H9 (cell line): ENCODE measurements around the gene CD59. TPM values are rescaled to one million over a fixed set of nuclear protein-coding genes. Genes with fewer than 3 reads are reported as not detected.
A peak's percentile ranks its signal among the peaks of the same experiment; 100 is the strongest.

Source experiments
- DNase-seq: peaks from one replicate; pipeline ENCODE4 v3.0.0-alpha.2; 2017
- H2AFZ ChIP-seq: one replicate; pipeline ENCODE4 v1.6.1; 2013; ENCODE audit warnings: mild to moderate bottlenecking, low read length, control low read depth, moderate library complexity
- H2AK5ac ChIP-seq: 2 replicates; pipeline ENCODE4 v1.6.1; 2013; ENCODE audit warnings: low read length, control low read depth, mixed read lengths; ENCODE audit not compliant: insufficient read length
- H2BK120ac ChIP-seq: one replicate; pipeline ENCODE4 v1.6.1; 2013; ENCODE audit warnings: low read depth, mild to moderate bottlenecking, low read length, control low read depth, inconsistent platforms; ENCODE audit not compliant: poor library complexity, severe bottlenecking
- H2BK12ac ChIP-seq: 2 replicates; pipeline ENCODE4 v1.6.1; 2013; ENCODE audit warnings: low read length, control low read depth, mixed read lengths, low read depth; ENCODE audit not compliant: insufficient read length
- H2BK15ac ChIP-seq: 2 replicates; pipeline ENCODE4 v1.6.1; 2013; ENCODE audit warnings: low read depth, low read length, control low read depth
- H2BK20ac ChIP-seq: one replicate; pipeline ENCODE4 v1.6.1; 2013; ENCODE audit warnings: low read depth, mild to moderate bottlenecking, low read length, control low read depth, inconsistent platforms; ENCODE audit not compliant: poor library complexity, severe bottlenecking
- H2BK5ac ChIP-seq: 2 replicates; pipeline ENCODE4 v1.6.1; 2013; ENCODE audit warnings: low read length, control low read depth, mixed read lengths; ENCODE audit not compliant: insufficient read length
- H3K14ac ChIP-seq: 2 replicates; pipeline ENCODE4 v1.6.1; 2013; ENCODE audit warnings: low read length, control low read depth; ENCODE audit not compliant: insufficient read depth
- H3K18ac ChIP-seq: 2 replicates; pipeline ENCODE4 v1.6.1; 2013; ENCODE audit warnings: low read depth, mild to moderate bottlenecking, mixed read lengths, low read length, control low read depth; ENCODE audit not compliant: insufficient read length
- H3K23ac ChIP-seq: 2 replicates; pipeline ENCODE4 v1.6.1; 2013; ENCODE audit warnings: low read length, control low read depth, mixed read lengths, low read depth; ENCODE audit not compliant: insufficient read length
- H3K23me2 ChIP-seq: 2 replicates; pipeline ENCODE4 v1.6.1; 2013; ENCODE audit warnings: low read depth, mild to moderate bottlenecking, mixed read lengths, low read length, control low read depth; ENCODE audit not compliant: insufficient read length, poor library complexity, severe bottlenecking
- H3K27ac ChIP-seq: 2 replicates; pipeline ENCODE4 v1.5.1; 2013; ENCODE audit warnings: low read length, control low read depth, mixed read lengths, low read depth; ENCODE audit not compliant: insufficient read length
- H3K27me3 ChIP-seq: 2 replicates; pipeline ENCODE4 v1.6.1; 2013; ENCODE audit warnings: low read length, control low read depth, inconsistent platforms; ENCODE audit not compliant: insufficient read depth
- H3K4ac ChIP-seq: 2 replicates; pipeline ENCODE4 v1.6.1; 2013; ENCODE audit warnings: low read depth, mild to moderate bottlenecking, control low read depth, inconsistent platforms, low read length, moderate library complexity
- H3K4me1 ChIP-seq: 2 replicates; pipeline ENCODE4 v1.6.1; 2013; ENCODE audit warnings: low read length, control low read depth, inconsistent platforms; ENCODE audit not compliant: insufficient read depth
- H3K4me2 ChIP-seq: 2 replicates; pipeline ENCODE4 v1.6.1; 2013; ENCODE audit warnings: low read length, control low read depth, mixed read lengths; ENCODE audit not compliant: insufficient read length, insufficient read depth
- H3K56ac ChIP-seq: 2 replicates; pipeline ENCODE4 v1.6.1; 2013; ENCODE audit warnings: low read depth, mild to moderate bottlenecking, mixed read lengths, low read length, control low read depth; ENCODE audit not compliant: insufficient read length
- H3K79me1 ChIP-seq: 2 replicates; pipeline ENCODE4 v1.6.1; 2013; ENCODE audit warnings: low read depth, mild to moderate bottlenecking, moderate library complexity, low read length, control low read depth, inconsistent platforms; ENCODE audit not compliant: insufficient read depth, poor library complexity, severe bottlenecking
- H3K79me2 ChIP-seq: 2 replicates; pipeline ENCODE4 v1.6.1; 2013; ENCODE audit warnings: low read length, control low read depth, inconsistent platforms; ENCODE audit not compliant: insufficient read depth
- H3K9ac ChIP-seq: 2 replicates; pipeline ENCODE4 v1.6.1; 2013; ENCODE audit warnings: low read length, control low read depth, mixed read lengths; ENCODE audit not compliant: insufficient read length; ENCODE audit errors: extremely low read depth
- H3K9me3 ChIP-seq: one replicate; pipeline ENCODE4 v1.6.1; 2013; ENCODE audit warnings: low read depth, low read length, inconsistent platforms; ENCODE audit not compliant: control insufficient read depth
- H3T11ph ChIP-seq: one replicate; pipeline ENCODE4 v1.6.1; 2013; ENCODE audit warnings: mild to moderate bottlenecking, low read length, control low read depth, inconsistent platforms
- H4K20me1 ChIP-seq: one replicate; pipeline ENCODE4 v1.6.1; 2013; ENCODE audit not compliant: control insufficient read depth, insufficient read length, insufficient read depth
- H4K5ac ChIP-seq: 2 replicates; pipeline ENCODE4 v1.6.1; 2013; ENCODE audit warnings: low read depth, mild to moderate bottlenecking, mixed read lengths, low read length, control low read depth; ENCODE audit not compliant: insufficient read length
- H4K8ac ChIP-seq: replicated peaks from 2 replicates; pipeline ENCODE4 v1.6.1; 2013; ENCODE audit warnings: low read length, control low read depth, mixed read lengths, low read depth; ENCODE audit not compliant: insufficient read length
- H4K91ac ChIP-seq: 2 replicates; pipeline ENCODE4 v1.6.1; 2013; ENCODE audit warnings: low read depth, mild to moderate bottlenecking, moderate library complexity, mixed read lengths, low read length, control low read depth; ENCODE audit not compliant: insufficient read length
- H3K27ac Mint-ChIP-seq, 3 experiments: 2 replicates in 2 of 3; 3 replicates in 1 of 3; pipeline ENCODE4 v1.8.0; 2020 to 2021; ENCODE audit warnings: mixed read lengths in 3 of 3, mild to moderate bottlenecking in 1 of 3, moderate library complexity in 1 of 3
- H3K27me3 Mint-ChIP-seq: 2 replicates; pipeline ENCODE4 v1.8.0; 2021; ENCODE audit warnings: low read depth, mild to moderate bottlenecking, moderate library complexity, mixed read lengths
- H3K36me3 Mint-ChIP-seq, 3 experiments: 2 replicates in 2 of 3; 3 replicates in 1 of 3; pipeline ENCODE4 v1.8.0; 2020 to 2021; ENCODE audit warnings: low read depth in 3 of 3, mixed read lengths in 3 of 3; ENCODE audit not compliant: insufficient read depth in 1 of 3
- H3K4me1 Mint-ChIP-seq, 2 experiments: 2 replicates each; pipeline ENCODE4 v1.8.0; 2020; ENCODE audit warnings: mixed read lengths in 2 of 2
- H3K4me3 Mint-ChIP-seq, 2 experiments: 2 replicates in 1 of 2; 3 replicates in 1 of 2; pipeline ENCODE4 v1.8.0; 2020 to 2021; ENCODE audit warnings: mild to moderate bottlenecking in 2 of 2, mixed read lengths in 2 of 2, moderate library complexity in 1 of 2
- H3K9me3 Mint-ChIP-seq, 2 experiments: 2 replicates in 1 of 2; 3 replicates in 1 of 2; pipeline ENCODE4 v1.8.0; 2020; ENCODE audit warnings: mild to moderate bottlenecking in 2 of 2, mixed read lengths in 2 of 2, moderate library complexity in 1 of 2
- CTCF ChIP-seq: fragments of 200-600 bp; sonication (generic); conservative IDR thresholded peaks from 3 replicates; pipeline ENCODE4 v1.8.0; 2021; ENCODE audit warnings: antibody characterized with exemption, mild to moderate bottlenecking
- WGBS: extraction: QIAGEN DNeasy Blood & Tissue Kit; methylation state at CpG from one replicate; pipeline ENCODE4 v1.1.7; 2013; ENCODE audit warnings: missing lambda C conversion rate, low lambda C conversion rate, mixed read lengths; ENCODE audit not compliant: insufficient read length; ENCODE audit errors: extremely low coverage; 5-methylcytosine and 5-hydroxymethylcytosine counted together
- total RNA-seq: library from RNA; stranded (reverse); gene quantifications from 2 replicates; pipeline ENCODE4 v1.2.1, GENCODE V29; 2021

The CD59 gene
- total RNA-seq, 1 experiment from 2014 or later = 91.5 TPM

- Mint-ChIP-seq H3K27ac (peak overlapping the region in 1 of 3 experiments; percentile 82; a peak in 1 of 7 replicates), H3K36me3 (peaks cover 3 to 14% (median 8%) of the 10 kb centered on the region in 3 experiments), H3K4me1 (peaks cover 43 to 51% of the 10 kb centered on the region in 2 experiments), H3K9me3 (peaks cover 10 to 11% of the 10 kb centered on the region in 2 experiments; a peak in 4 of 5 replicates), H3K27me3 (no peaks in the 10 kb centered on the region), H3K4me3 (no peak overlapping the region)
- Histone ChIP-seq H2BK15ac (no peak overlapping the region), H2BK20ac (no peak overlapping the region), H4K91ac (no peak overlapping the region), H3K14ac (no peak overlapping the region), H3K18ac (no peak overlapping the region), H3K56ac (no peak overlapping the region), H3K4ac (no peak overlapping the region), H3K23me2 (no peaks in the 10 kb centered on the region), H4K20me1 (no peaks in the 10 kb centered on the region), H3K79me1 (no peaks in the 10 kb centered on the region), H3K9ac (no peak overlapping the region), H3K27ac (no peak overlapping the region), H2BK5ac (no peak overlapping the region), H4K8ac (no peak overlapping the region), H3K4me2 (no peak overlapping the region), H2AFZ (no peak overlapping the region), H4K5ac (no peak overlapping the region), H3K9me3 (no peaks in the 10 kb centered on the region), H2BK120ac (no peak overlapping the region), H2AK5ac (no peak overlapping the region), H3K4me1 (peaks cover 9% of the 10 kb centered on the region; the same call in 1 of the 2 replicates), H3T11ph (no peak overlapping the region), H3K23ac (no peak overlapping the region), H3K79me2 (no peaks in the 10 kb centered on the region), H2BK12ac (no peak overlapping the region), H3K27me3 (no peaks in the 10 kb centered on the region)
- no CpG with 5 or more reads among the region's 6 CpGs for WGBS
- TF ChIP-seq CTCF = no peak
- DNase-seq = no peak
These were observed 70.7 kb downstream of the CD59 start for GRCh38 chr11:33665350-33666106.
